Skeletal muscle tissue (tissue), 4 donors: ENCODE data around the gene POU2AF3. TPM values are rescaled to one million over a fixed set of nuclear protein-coding genes. Genes with fewer than 3 reads are reported as not detected.

Source experiments
- H3K27ac ChIP-seq: one replicate; pipeline ENCODE4 v1.7.0; 2013; ENCODE audit warnings: mild to moderate bottlenecking, low read depth, low read length, inconsistent platforms
- H3K27me3 ChIP-seq, 3 donors: one replicate each; pipeline ENCODE4 v1.7.0; 2013; ENCODE audit warnings: low read length in 3 of 3; ENCODE audit not compliant: control insufficient read depth in 3 of 3, insufficient read depth in 3 of 3
- H3K36me3 ChIP-seq, 3 donors: one replicate each; pipeline ENCODE4 v1.7.0; 2013; ENCODE audit warnings: low read length in 3 of 3; ENCODE audit not compliant: control insufficient read depth in 3 of 3, insufficient read depth in 3 of 3
- H3K4me1 ChIP-seq, 3 donors: one replicate each; pipeline ENCODE4 v1.7.0; 2013; ENCODE audit warnings: low read length in 3 of 3, mild to moderate bottlenecking in 3 of 3; ENCODE audit not compliant: control insufficient read depth in 3 of 3, insufficient read depth in 3 of 3
- H3K4me3 ChIP-seq, 3 donors: one replicate each; pipeline ENCODE4 v1.7.0; 2013; ENCODE audit warnings: low read length in 3 of 3
- H3K9ac ChIP-seq, 3 donors: one replicate each; pipeline ENCODE4 v1.7.0; 2013; ENCODE audit warnings: low read length in 3 of 3, mild to moderate bottlenecking in 3 of 3, moderate library complexity in 2 of 3, low read depth in 1 of 3
- H3K9me3 ChIP-seq, 3 donors: one replicate each; pipeline ENCODE4 v1.7.0; 2013; ENCODE audit warnings: low read length in 3 of 3; ENCODE audit not compliant: control insufficient read depth in 3 of 3
- total RNA-seq: library from RNA; depleted of rRNA; stranded (reverse); fragments of >200 nt; gene quantifications from one replicate; pipeline ENCODE4 v1.2.3, GENCODE V29; 2014
- donor health status: Osteomylitis.

POU2AF3 gene
- total RNA-seq, 1 donor from 2014 or later: 0.52 TPM

DNA sequence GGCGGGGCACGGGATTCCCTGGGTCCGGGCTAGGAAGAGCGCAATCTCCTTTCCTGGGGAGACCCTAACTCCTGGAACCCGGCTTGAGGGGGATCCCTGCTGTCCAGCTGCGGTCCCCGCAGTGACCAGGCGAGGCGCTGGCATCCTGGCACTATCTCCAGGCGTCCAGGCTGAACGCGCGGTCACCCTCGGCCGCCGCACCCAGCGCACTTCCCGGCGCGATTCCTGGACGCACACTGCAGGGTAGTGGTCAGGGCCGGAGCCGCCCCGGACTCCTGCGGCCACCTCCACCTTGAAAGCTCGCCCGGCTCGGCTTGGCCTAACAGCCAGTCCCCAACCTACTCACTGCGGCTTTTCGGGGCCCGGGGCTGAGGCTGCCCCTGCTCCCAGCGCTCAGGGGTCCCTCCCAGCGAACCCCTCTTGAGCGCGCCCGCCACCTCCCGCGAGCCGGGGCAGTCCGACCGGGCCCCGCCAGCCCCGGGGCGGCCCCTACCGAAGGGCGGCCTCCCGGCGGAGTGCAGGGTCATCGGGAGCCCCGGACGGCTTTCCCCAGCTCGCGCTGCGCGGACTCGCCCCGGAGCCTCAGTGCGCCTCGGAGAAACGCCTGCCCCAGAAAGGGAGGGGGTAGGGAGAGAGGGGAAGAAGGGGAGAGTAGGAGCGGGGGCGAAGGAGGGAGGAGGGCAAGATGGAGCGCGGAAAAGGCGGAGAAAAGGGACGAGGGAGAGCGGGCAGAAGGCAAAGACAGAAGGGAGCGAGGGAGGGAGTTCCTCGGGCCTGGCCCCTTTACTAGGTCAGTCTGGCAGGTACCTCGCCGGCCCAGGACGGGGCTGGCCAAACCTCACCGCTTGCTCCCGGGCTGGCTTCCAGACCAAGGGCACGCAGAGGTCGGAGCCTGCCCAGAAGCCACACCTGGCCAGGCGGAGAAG lies 1.0 kb downstream of the POU2AF3 start:
- peaks cover 0 to 4% (median 0%) of the 10 kb centered on the region in 3 donors for H3K4me1 ChIP-seq
- H3K9me3 ChIP-seq: no peaks in the 10 kb centered on the region
- peak overlapping the region; percentile 65 to 77 (median 74) for H3K4me3 ChIP-seq
- H3K9ac ChIP-seq: peak overlapping the region; percentile 72 to 84 (median 74)
- H3K36me3 ChIP-seq: no peaks in the 10 kb centered on the region
- peaks cover 0 to 8% (median 0%) of the 10 kb centered on the region in 3 donors for H3K27me3 ChIP-seq
- peak overlapping the region; percentile 36 for H3K27ac ChIP-seq

DNA sequence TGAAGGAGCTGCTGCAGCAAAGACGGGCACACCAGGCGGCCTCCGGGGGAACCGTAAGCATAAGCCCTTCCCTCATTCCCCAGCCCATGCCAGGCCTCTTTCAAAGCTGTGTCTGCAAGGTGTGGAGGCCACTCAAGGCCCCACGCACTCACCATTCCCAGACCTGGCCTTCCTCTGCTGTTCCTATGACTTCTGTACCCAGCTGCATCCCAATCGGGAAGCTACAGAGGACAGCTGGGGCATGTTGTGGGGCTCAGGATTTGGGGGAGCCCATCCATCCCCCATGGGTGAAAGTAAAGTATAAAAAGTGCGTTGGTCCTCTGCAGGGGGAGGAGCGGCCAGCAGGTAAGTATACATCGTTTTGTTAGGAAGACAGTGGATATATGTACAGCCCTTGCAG lies 2.2 kb downstream of the POU2AF3 start:
- H3K9ac ChIP-seq: no peak overlapping the region

DNA sequence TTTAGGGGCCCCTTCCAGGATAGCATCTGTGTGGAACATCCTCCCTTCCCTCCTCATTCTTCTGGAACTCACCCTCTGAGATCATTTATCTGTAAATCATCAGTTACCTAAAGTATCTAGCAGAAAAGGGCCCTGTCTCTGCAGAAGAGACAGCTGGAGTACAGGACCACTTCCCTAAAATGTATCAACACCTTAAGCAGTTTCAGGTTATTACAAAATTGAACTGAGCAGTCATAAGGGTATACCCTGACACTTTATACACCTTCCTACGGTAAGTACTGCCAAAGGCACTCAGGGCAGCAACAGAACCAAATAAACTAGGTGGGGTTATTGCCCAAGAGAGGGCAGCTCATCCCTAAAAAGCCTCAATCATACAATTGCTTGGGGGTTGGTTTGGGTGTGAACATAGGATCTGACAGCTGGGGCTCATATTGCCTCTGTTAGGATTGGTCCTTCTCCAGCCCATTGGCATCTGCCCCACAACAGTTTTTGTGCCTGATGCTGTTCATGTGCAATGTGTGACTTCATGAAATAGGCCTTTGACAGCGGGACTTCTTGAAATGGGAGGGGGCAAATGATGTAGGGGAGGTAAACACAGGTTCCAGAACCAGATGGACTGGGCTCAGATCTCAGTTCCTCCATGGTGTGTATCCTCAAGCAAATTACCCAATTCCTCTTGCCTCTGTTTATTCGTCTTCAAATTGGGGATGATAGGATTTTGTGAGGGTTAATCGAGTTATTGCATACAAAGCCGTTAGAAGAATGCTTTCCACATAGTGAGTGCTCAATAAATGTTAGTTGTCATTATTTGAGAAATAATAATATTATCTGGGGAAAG lies 2.9 kb downstream of the POU2AF3 start:
- Histone ChIP-seq H3K27me3 (peaks cover 0 to 8% (median 0%) of the 10 kb centered on the region in 3 donors), H3K4me1 (peaks cover 0 to 4% (median 0%) of the 10 kb centered on the region in 3 donors), H3K4me3 (no peak overlapping the region), H3K27ac (no peak overlapping the region), H3K36me3 (no peaks in the 10 kb centered on the region), H3K9ac (no peak overlapping the region), H3K9me3 (no peaks in the 10 kb centered on the region)

More for the DNA sequence above, 2.2 kb downstream of the POU2AF3 start:
- Histone ChIP-seq H3K4me1 (peaks cover 0 to 4% (median 0%) of the 10 kb centered on the region in 3 donors), H3K9me3 (no peaks in the 10 kb centered on the region), H3K27ac (no peak overlapping the region), H3K27me3 (peaks cover 0 to 8% (median 0%) of the 10 kb centered on the region in 3 donors), H3K4me3 (no peak overlapping the region), H3K36me3 (no peaks in the 10 kb centered on the region)

DNA sequence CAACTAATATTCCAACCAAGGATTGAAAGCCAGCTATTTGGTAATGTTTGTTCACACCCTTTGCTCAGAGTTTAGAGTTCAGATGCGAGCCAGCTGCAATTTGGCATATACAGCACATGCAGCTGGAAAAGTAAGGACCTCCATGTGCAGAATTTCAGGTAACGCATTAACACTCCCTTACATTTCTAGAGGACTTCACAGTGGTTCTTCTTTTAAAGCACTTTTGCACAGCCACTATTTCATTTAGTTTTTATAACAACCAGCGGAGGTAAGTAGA lies 3.4 kb downstream of the POU2AF3 start:
- Histone ChIP-seq H3K4me3 (no peak overlapping the region), H3K9ac (no peak overlapping the region), H3K9me3 (no peaks in the 10 kb centered on the region), H3K36me3 (no peaks in the 10 kb centered on the region), H3K27me3 (peaks cover 0 to 8% (median 0%) of the 10 kb centered on the region in 3 donors), H3K4me1 (peaks cover 0 to 4% (median 0%) of the 10 kb centered on the region in 3 donors), H3K27ac (no peak overlapping the region)

DNA sequence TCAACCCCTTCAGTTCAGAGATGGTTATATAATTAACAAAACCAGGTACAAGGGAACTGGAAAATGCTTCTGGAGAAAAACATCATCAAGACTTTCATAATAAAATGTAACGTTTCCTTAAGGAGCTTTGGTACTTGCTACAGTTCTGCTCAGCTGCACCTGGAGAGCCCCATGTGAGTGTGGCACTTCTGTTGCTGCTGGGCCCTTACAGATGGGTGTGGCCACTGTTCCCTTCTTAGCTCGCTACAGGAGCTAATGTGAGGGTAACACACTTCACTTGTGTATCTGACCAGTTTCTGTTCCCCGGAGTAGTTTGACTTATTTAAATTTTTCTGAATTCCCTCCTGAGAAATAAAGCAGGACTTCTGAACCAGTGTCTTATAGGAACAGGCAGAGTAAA lies 4.0 kb downstream of the POU2AF3 start:
- Histone ChIP-seq H3K4me1 (peaks cover 0 to 4% (median 0%) of the 10 kb centered on the region in 3 donors), H3K36me3 (no peaks in the 10 kb centered on the region), H3K9me3 (no peaks in the 10 kb centered on the region), H3K27me3 (peaks cover 0 to 8% (median 0%) of the 10 kb centered on the region in 3 donors), H3K27ac (no peak overlapping the region), H3K9ac (no peak overlapping the region), H3K4me3 (no peak overlapping the region)

DNA sequence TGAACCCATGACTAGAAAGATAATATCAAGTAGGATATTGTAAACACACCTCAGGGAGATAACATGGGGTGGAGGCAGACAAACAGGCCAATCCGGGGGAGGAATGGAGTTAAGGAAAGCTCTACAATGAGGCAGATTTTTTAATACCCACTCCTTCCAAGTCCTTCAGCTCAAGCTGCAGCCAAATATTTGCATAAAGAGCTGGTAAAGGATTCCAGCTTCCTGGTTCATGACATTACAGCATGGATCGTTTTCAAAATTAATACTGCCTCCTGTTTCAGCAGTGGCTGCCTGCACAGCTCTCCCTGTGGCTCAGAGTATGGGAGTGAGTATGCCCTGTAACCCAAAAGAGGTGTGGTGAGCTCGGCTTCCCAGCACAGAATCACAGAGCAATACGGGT lies 5.1 kb downstream of the POU2AF3 start:
- peaks cover 0 to 14% (median 0%) of the 10 kb centered on the region in 3 donors for H3K27me3 ChIP-seq
- H3K4me3 ChIP-seq: no peak overlapping the region
- no peak overlapping the region for H3K9ac ChIP-seq
- no peaks in the 10 kb centered on the region for H3K36me3 ChIP-seq
- H3K9me3 ChIP-seq: no peaks in the 10 kb centered on the region
- no peak overlapping the region for H3K27ac ChIP-seq
- peaks cover 0 to 6% (median 0%) of the 10 kb centered on the region in 3 donors for H3K4me1 ChIP-seq

DNA sequence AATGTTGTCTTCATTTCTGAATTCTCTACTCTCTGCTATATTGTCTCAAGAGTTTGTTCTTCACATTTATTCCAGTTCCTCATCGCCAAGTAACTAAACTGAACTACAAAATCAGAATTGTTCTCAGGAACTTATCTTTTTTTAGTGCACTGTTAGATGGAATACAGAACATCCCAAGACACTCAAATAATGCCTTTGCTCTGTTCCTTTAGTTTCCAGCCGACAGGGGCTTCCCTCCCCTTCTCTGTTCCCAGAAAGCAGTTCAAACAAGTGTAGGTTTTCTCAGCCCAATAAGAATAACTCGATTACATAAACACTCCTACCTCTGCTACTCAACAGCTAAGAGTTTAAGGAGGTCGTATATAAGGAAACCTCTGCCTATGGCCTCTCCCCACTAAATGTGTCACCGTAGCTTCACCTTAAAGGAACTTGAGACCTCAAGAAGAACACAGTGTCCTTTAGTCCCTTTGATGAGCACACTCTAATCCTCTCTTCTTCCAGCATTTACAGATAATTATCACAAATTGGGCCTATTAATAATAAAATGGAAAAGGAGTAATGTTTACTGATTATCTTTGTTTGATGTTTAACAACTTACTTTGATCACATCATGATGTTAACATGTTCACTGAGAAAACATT lies 6.9 kb downstream of the POU2AF3 start:
- Histone ChIP-seq H3K36me3 (no peaks in the 10 kb centered on the region), H3K27me3 (peaks cover 0 to 9% (median 0%) of the 10 kb centered on the region in 3 donors), H3K9me3 (no peaks in the 10 kb centered on the region), H3K9ac (no peak overlapping the region), H3K27ac (no peak overlapping the region), H3K4me3 (no peak overlapping the region), H3K4me1 (peaks cover 0 to 3% (median 0%) of the 10 kb centered on the region in 3 donors)

DNA sequence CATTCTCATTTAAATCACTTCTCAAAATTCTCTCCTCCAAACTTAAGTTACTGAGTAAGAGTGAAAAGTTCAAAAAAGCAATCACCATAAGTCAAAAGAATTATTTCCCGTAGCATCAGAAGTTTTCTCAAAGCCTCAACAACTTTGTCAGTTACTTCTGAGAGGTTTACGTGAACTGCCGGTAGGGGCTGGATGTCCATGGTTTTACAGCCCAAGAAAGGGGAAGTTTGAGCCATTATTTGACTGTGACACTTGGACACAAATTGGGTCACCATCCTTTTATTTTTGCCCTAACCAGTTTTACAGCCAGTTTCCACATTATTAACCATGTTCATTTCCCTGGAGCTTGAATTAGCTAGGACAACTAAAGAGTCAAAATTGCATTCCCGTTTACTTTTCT lies 7.5 kb downstream of the POU2AF3 start:
- no peak overlapping the region for H3K9ac ChIP-seq
- H3K27me3 ChIP-seq: peaks cover 0 to 9% (median 0%) of the 10 kb centered on the region in 3 donors
- H3K27ac ChIP-seq: no peak overlapping the region
- H3K36me3 ChIP-seq: no peaks in the 10 kb centered on the region
- no peaks in the 10 kb centered on the region for H3K9me3 ChIP-seq
- peaks cover 0 to 3% (median 0%) of the 10 kb centered on the region in 3 donors for H3K4me1 ChIP-seq
- no peak overlapping the region for H3K4me3 ChIP-seq

DNA sequence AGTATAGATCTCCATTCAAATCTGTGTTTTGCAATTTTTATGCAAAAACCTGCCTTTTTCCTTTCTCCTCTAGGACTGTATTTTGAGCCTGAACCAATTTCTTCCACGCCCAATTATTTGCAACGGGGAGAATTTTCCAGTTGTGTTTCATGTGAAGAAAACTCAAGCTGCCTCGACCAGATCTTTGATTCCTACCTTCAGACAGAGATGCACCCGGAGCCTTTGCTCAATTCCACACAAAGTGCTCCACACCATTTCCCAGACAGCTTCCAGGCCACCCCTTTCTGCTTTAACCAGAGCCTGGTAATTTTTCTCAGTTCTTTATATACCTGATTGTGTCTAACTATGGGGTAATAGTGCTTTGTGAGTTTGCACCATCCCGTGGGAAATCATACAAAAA lies 8.0 kb downstream of the POU2AF3 start:
- no peak overlapping the region for H3K9ac ChIP-seq
- no peaks in the 10 kb centered on the region for H3K9me3 ChIP-seq
- H3K27me3 ChIP-seq: peaks cover 0 to 9% (median 0%) of the 10 kb centered on the region in 3 donors
- no peak overlapping the region for H3K4me3 ChIP-seq
- H3K4me1 ChIP-seq: peaks cover 0 to 3% (median 0%) of the 10 kb centered on the region in 3 donors
- no peaks in the 10 kb centered on the region for H3K36me3 ChIP-seq
- H3K27ac ChIP-seq: no peak overlapping the region
